C4-2B (cell line): ENCODE data around the gene DYTN.
"Not testable (repeated sequence)": the region's sequence is repeated elsewhere in the genome, so short reads cannot be mapped to it uniquely, and the experiment has no call there.

ENCODE experiments used
- H3K27ac ChIP-seq: fragments of 450-650 bp; 2 replicates; pipeline ENCODE4 v1.5.1; 2017
- CTCF ChIP-seq: fragments of 450-650 bp; conservative IDR thresholded peaks from 2 replicates; pipeline ENCODE4 v1.5.1; 2017; ENCODE audit warnings: mild to moderate bottlenecking
- ZFX ChIP-seq: fragments of 450-650 bp; IDR thresholded peaks from 2 replicates; pipeline ENCODE4 v1.6.1; 2017

Gene DYTN

GRCh38 chr2:206716623-206717022, 1.6 kb downstream of the DYTN start:
- TF ChIP-seq ZFX (no peak), CTCF (no peak)
- no peak overlapping the region for H3K27ac ChIP-seq

GRCh38 chr2:206715183-206715582, 3.0 kb downstream of the DYTN start:
- H3K27ac ChIP-seq = not testable (repeated sequence)

GRCh38 chr2:206713746-206714145, 4.5 kb downstream of the DYTN start:
- no peak for TF ChIP-seq CTCF
- no peak for TF ChIP-seq ZFX
- H3K27ac ChIP-seq = no peak overlapping the region

- TF ChIP-seq CTCF = no peak
- no peak for TF ChIP-seq ZFX
- no peak overlapping the region for H3K27ac ChIP-seq
Observed at GRCh38 chr2:206708286-206708685, 9.9 kb downstream of the DYTN start.

GRCh38 chr2:206707164-206707701, 11.0 kb downstream of the DYTN start:
- TF ChIP-seq ZFX (no peak), CTCF (no peak)
- no peak overlapping the region for H3K27ac ChIP-seq

GRCh38 chr2:206701952-206702605, 16.1 kb downstream of the DYTN start:
- no peak overlapping the region for H3K27ac ChIP-seq
- TF ChIP-seq CTCF (no peak), ZFX (no peak)

- no peak for TF ChIP-seq ZFX
- no peak for TF ChIP-seq CTCF
- no peak overlapping the region for H3K27ac ChIP-seq
Observed at GRCh38 chr2:206700156-206700555, 18.0 kb downstream of the DYTN start.

- no peak overlapping the region for H3K27ac ChIP-seq
- TF ChIP-seq CTCF = no peak
- TF ChIP-seq ZFX = no peak
Observed at GRCh38 chr2:206698811-206699210, 19.4 kb downstream of the DYTN start.
